ENCODE data around the gene POLA1. TPM values are rescaled to one million over a fixed set of nuclear protein-coding genes. Genes with fewer than 3 reads are reported as not detected.

The POLA1 gene
- total RNA-seq, 1 donor from 2014 or later = 24.6 TPM

DNA sequence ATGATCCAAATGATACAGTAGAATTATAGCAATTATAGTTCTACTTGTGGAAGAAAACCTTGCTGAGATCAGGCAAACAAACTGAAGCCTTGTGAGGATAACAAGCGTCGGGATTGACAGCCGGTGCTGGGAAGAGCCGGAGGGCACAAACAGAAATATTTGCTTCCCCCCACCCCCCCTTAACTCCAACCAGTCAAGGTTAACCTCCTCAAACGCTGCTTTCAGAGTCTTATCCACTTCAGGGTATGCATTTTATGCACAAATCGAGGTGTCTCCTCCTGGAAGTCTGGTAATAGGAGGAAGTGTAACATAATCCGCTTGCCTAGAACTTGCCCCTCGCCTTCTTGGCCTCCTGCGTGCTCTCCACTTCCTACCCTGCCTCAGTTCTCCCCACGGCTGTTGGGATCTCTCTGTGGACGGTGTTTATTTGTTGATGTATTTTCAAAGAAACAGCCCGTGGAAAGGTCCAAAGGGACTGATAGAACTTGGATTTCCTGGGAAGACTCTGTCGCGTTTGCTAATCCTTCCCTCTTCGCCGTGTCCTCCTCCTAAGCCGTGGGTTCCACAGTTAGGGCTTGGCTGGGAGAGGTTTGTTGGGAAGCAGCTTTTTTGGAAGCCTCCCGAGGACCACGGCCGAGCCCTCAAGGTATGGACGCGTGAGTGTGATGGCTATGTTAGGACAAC lies 326.1 kb downstream of the POLA1 start:
- no peak overlapping the region for H3K4me3 ChIP-seq (ENCODE audit: low read depth, low read length)
- no peak for DNase-seq (ENCODE audit: low read depth)
- TF ChIP-seq, protein P1, sequence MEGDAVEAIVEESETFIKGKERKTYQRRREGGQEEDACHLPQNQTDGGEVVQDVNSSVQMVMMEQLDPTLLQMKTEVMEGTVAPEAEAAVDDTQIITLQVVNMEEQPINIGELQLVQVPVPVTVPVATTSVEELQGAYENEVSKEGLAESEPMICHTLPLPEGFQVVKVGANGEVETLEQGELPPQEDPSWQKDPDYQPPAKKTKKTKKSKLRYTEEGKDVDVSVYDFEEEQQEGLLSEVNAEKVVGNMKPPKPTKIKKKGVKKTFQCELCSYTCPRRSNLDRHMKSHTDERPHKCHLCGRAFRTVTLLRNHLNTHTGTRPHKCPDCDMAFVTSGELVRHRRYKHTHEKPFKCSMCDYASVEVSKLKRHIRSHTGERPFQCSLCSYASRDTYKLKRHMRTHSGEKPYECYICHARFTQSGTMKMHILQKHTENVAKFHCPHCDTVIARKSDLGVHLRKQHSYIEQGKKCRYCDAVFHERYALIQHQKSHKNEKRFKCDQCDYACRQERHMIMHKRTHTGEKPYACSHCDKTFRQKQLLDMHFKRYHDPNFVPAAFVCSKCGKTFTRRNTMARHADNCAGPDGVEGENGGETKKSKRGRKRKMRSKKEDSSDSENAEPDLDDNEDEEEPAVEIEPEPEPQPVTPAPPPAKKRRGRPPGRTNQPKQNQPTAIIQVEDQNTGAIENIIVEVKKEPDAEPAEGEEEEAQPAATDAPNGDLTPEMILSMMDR (conservative IDR thresholded peaks at IDR 0.05; ENCODE audit: low read depth, low read length) = no peak

DNA sequence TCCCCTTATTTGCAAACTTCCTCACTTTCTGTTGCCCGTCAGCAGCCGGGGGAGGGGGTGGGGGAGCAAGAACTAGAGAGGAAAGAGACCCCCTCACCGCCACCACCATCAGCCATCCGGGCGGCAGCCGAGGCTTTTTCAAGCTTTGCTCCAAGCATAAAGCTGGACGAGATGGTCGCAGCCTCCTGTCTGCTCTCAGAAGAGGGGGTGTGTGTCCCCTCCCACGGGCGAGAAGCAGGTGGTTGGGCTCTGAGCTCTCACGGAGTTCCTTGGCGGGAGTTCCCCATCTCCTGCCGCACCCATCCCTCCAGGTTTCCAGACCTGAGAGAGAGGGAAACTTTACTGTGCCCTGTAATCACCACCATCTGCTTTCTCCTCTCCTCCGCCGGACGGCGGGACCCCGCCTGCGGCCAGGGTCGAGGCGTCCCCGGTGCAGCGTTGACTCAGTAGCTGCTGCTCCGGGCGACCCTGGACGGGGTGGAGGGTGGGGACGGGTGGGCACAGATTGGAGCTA lies 326.7 kb downstream of the POLA1 start:
- TF ChIP-seq, protein P1 (conservative IDR thresholded peaks at IDR 0.05; ENCODE audit: low read depth, low read length) = no peak
- no peak for DNase-seq (ENCODE audit: low read depth)
- no peak overlapping the region for H3K4me3 ChIP-seq (ENCODE audit: low read depth, low read length)

DNA sequence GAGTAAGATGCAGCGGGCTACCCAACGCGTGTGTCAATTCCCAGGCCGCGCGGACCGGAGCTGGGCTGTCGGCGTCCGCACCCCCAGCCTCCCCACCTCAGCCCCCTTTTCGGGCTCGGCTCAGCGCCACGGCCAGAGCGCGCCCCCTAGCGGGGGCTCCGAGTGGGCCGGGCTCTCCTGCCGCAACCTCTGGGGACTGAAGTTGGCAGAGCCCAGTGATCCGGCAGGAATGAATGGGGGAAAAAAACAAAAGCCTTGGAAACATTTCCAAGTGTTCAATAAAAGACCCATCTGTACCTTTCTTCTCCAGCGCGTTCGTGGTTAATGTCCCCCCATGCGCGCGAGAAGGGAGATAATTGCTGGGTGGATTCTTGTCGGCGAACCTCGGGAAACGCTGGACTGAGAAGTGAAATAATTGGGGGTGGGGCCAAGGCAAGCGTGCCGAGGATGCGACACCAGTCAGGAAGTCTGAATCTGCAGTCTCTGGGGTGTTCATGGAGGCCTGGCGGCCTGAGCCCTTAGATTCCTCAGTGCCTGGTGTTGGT lies 327.3 kb downstream of the POLA1 start:
- peak overlapping the region; percentile 22 for H3K4me3 ChIP-seq (ENCODE audit: low read depth, low read length)
- TF ChIP-seq, protein P1 (conservative IDR thresholded peaks at IDR 0.05; ENCODE audit: low read depth, low read length) = peak; percentile 60
- no peak for DNase-seq (ENCODE audit: low read depth)

DNA sequence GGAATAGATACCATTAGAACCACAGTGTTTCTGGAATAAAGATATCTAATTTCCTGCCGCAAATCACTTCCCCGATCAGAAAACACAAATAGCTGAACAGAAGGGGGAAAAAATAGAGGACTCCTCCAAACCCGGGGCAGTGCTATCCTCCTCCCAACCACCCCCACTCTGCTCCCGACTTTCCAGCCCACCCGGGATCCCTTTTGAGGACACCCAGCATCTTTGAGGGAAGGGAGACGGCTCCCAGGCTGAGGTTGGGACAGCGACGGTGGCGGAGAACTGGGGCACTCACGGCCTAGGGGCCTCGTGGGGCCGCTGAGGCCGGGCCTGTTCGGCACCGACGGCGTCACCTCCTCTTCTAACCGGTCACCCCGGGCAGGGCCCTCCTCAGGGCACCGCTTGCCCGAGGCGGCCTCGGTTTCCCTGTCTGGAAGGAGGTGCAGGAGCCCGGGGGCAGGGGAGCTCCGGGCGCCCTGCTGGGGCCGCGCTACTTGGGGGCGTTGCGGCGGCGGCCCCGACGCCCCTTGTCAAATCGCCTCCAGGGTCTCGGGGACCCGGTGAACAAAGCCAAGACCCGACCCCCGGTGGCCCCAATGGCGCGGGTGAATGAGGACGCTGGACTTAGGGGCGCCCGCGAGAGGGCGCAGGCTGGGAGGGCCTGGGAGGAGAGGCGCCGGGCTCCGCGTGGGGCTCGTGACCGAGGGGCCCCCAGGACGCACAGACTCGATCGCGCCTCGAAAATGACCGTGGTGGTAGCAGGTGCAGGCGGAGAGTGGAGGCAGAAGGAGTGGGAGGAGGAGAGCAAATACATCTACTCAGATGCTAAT lies 329.0 kb downstream of the POLA1 start:
- no peak overlapping the region for H3K4me3 ChIP-seq (ENCODE audit: low read depth, low read length)
- TF ChIP-seq, protein P1 (conservative IDR thresholded peaks at IDR 0.05; ENCODE audit: low read depth, low read length) = peak; percentile 31
- no peak for DNase-seq (ENCODE audit: low read depth)

DNA sequence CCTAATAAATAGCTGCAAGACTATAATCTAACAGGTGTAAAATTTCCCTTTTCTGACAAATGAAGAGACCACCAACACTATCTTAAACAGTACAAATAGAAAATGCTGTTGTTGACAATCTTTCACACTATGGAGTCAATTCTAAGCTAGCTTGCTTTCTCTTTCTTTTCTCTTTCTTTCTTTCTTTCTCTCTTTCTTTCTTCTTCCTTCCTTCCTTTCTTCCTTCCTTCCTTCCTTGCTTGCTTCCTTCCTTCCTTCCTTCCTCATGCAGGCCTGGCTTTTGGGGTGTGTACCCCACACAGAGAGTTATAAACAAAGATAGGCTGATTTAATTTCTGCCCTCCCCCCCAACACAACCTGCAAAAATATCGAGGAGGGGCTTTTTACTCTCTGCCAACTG lies 330.2 kb downstream of the POLA1 start:
- TF ChIP-seq, protein P1 (conservative IDR thresholded peaks at IDR 0.05; ENCODE audit: low read depth, low read length) = no peak
- no peak for DNase-seq (ENCODE audit: low read depth)
- H3K4me3 ChIP-seq (ENCODE audit: low read depth, low read length) = no peak overlapping the region

DNA sequence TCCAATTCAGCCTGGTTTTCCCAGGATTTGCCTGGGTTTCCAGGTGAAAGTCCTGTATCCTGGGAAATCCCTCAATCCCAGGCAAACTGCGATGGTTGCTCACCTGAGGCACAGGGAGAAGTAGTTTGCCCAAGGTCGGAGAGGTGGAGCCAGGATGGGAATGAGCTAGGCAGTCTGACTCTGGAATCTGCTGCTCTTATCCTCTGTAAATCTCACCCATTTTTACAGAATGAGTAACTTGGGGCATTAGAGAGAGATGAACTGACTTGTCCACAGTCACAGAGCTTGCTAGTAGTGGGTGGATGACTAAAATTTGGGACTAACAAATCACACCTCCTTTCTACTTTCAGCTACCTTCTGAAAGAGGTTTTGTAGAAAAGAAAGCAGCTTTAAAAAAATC lies 331.9 kb downstream of the POLA1 start:
- H3K4me3 ChIP-seq (ENCODE audit: low read depth, low read length) = no peak overlapping the region
- no peak for DNase-seq (ENCODE audit: low read depth)
- TF ChIP-seq, protein P1 (conservative IDR thresholded peaks at IDR 0.05; ENCODE audit: low read depth, low read length) = no peak

Measured in epithelial cell of proximal tubule (primary cell).